B cell (primary cell): Measurements from ENCODE around the gene NSUN7. TPM values are rescaled to one million over a fixed set of nuclear protein-coding genes. Genes with fewer than 3 reads are reported as not detected.

Source experiments
- ATAC-seq: fragments of 200-7000 bp; cut with Tn5 transposase; one replicate; pipeline ENCODE4 v1.10.0; 2021; ENCODE audit warnings: low read depth, mild to moderate bottlenecking, moderate number of reproducible peaks, moderate library complexity
- CTCF ChIA-PET: fragments of 350-600 bp; sonication (Branson Sonifier 250); formaldehyde crosslinking; loops from one replicate; lab custom pipeline; 2021; ENCODE audit warnings: antibody characterized with exemption, inconsistent platforms; lab: Charles Lee
- POLR2A ChIA-PET: fragments of 350-600 bp; sonication (Branson Sonifier 250); formaldehyde crosslinking; loops from one replicate; lab custom pipeline; 2021; ENCODE audit warnings: antibody characterized with exemption; lab: Charles Lee
- DNase-seq: peaks from one replicate; pipeline ENCODE4 v3.0.0; 2013
- H2AFZ ChIP-seq: 2 replicates; pipeline ENCODE4 v1.6.1; 2012; ENCODE audit warnings: mild to moderate bottlenecking, low read depth, low read length; ENCODE audit not compliant: insufficient read depth, poor library complexity, severe bottlenecking
- H3K27ac ChIP-seq, 2 donors: 1 replicate in 1 of 2; 2 replicates in 1 of 2; pipeline ENCODE4 v1.5.1; 2012 to 2013; ENCODE audit warnings: low read length in 2 of 2, mild to moderate bottlenecking in 2 of 2, moderate library complexity in 1 of 2
- H3K27me3 ChIP-seq, 4 experiments: fragments of 200-600 bp in 1 of 4; sonication (generic) in 1 of 4; replicated peaks in 1 of 4; 1 replicate in 2 of 4; 2 replicates in 2 of 4; pipeline versions ENCODE4 v1.6.1 to v1.7.0; 2013 to 2016; ENCODE audit warnings: low read length in 3 of 4, mild to moderate bottlenecking in 2 of 4, mixed read lengths in 1 of 4, moderate library complexity in 1 of 4; ENCODE audit not compliant: insufficient read depth in 4 of 4, control insufficient read depth in 3 of 4; ENCODE audit errors: control extremely low read depth in 1 of 4
- H3K36me3 ChIP-seq, 2 experiments: replicated peaks in 1 of 2; 1 replicate in 1 of 2; 2 replicates in 1 of 2; pipeline versions ENCODE4 v1.6.1 to v1.7.1; 2013; ENCODE audit warnings: low read length in 1 of 2; ENCODE audit not compliant: insufficient read depth in 2 of 2, control insufficient read depth in 1 of 2; ENCODE audit errors: control extremely low read depth in 1 of 2, extremely low read depth in 1 of 2
- H3K4me1 ChIP-seq, 2 donors: fragments of 200-600 bp in 1 of 2; sonication (generic) in 1 of 2; 1 replicate in 1 of 2; 2 replicates in 1 of 2; pipeline versions ENCODE4 v1.5.1 to v1.6.1; 2013 to 2017; ENCODE audit warnings: low read length in 2 of 2; ENCODE audit not compliant: control insufficient read depth in 2 of 2, insufficient read depth in 2 of 2
- H3K4me2 ChIP-seq: replicated peaks from 2 replicates; pipeline ENCODE3; 2012; ENCODE audit warnings: mild to moderate bottlenecking, low read depth, low read length; ENCODE audit not compliant: poor library complexity, severe bottlenecking
- H3K4me3 ChIP-seq, 5 experiments: fragments of 200-600 bp in 1 of 5; sonication (generic) in 1 of 5; 1 replicate in 3 of 5; 2 replicates in 2 of 5; pipeline versions ENCODE4 v1.5.1 to v1.7.0; 2011 to 2016; ENCODE audit warnings: low read length in 4 of 5, mild to moderate bottlenecking in 4 of 5, low read depth in 2 of 5, control low read depth in 1 of 5, moderate library complexity in 1 of 5; ENCODE audit not compliant: insufficient read depth in 1 of 5; ENCODE audit errors: control extremely low read depth in 1 of 5, extremely low read depth in 1 of 5
- H3K79me2 ChIP-seq: fragments of 200-600 bp; sonication (generic); one replicate; pipeline ENCODE4 v1.6.0; 2016; ENCODE audit warnings: low read length; ENCODE audit not compliant: control insufficient read depth, insufficient read depth
- H3K9ac ChIP-seq: fragments of 200-600 bp; sonication (generic); 2 replicates; pipeline ENCODE4 v1.6.1; 2017; ENCODE audit warnings: mild to moderate bottlenecking, low read length, moderate library complexity
- H3K9me3 ChIP-seq, 3 donors: one replicate each; pipeline versions ENCODE4 v1.6.1 to v1.7.1; 2013; ENCODE audit warnings: low read length in 2 of 3; ENCODE audit not compliant: control insufficient read depth in 2 of 3, insufficient read depth in 1 of 3; ENCODE audit errors: control extremely low read depth in 1 of 3
- H4K20me1 ChIP-seq: 2 replicates; pipeline ENCODE4 v1.6.0; 2012; ENCODE audit warnings: mild to moderate bottlenecking, low read length; ENCODE audit not compliant: insufficient read depth, control insufficient read depth, poor library complexity, severe bottlenecking
- H3K27ac Mint-ChIP-seq: one replicate; pipeline ENCODE4 v1.8.0; 2021; ENCODE audit warnings: mixed read lengths
- H3K27me3 Mint-ChIP-seq: one replicate; pipeline ENCODE4 v1.8.0; 2021; ENCODE audit warnings: mixed read lengths
- H3K4me1 Mint-ChIP-seq: one replicate; pipeline ENCODE4 v1.8.0; 2021; ENCODE audit warnings: mixed read lengths
- H3K4me3 Mint-ChIP-seq: one replicate; pipeline ENCODE4 v1.8.0; 2021; ENCODE audit warnings: mixed read lengths
- H3K9me3 Mint-ChIP-seq: one replicate; pipeline ENCODE4 v1.8.0; 2022; ENCODE audit warnings: mixed read lengths; ENCODE audit not compliant: insufficient read depth
- EZH2 ChIP-seq: IDR thresholded peaks from 2 replicates; pipeline ENCODE4 v1.6.1; 2012; ENCODE audit warnings: borderline replicate concordance, low read depth, mild to moderate bottlenecking, moderate library complexity, low read length; ENCODE audit not compliant: insufficient read depth, poor library complexity, severe bottlenecking
- WGBS: methylation state at CpG from one replicate; pipeline ENCODE4 v1.1.5; 2013; ENCODE audit warnings: missing lambda C conversion rate; ENCODE audit not compliant: insufficient coverage; 5-methylcytosine and 5-hydroxymethylcytosine counted together
- intact Hi-C: fragments of 100-400 bp; cut with micrococcal nuclease; formaldehyde crosslinking; loops from one replicate; pipeline ENCODE4 v1.10.0; 2022
- polyA plus RNA-seq: library from polyadenylated mRNA; depleted of rRNA; stranded (reverse); fragments of >200 nt; gene quantifications from 2 replicates; pipeline ENCODE4 v1.2.3, GENCODE V29; 2012
- total RNA-seq, 2 donors: library from RNA; stranded (reverse); fragments of 120-200 nt in 1 of 2; gene quantifications; 1 replicate in 1 of 2; 2 replicates in 1 of 2; pipeline versions ENCODE4 v1.2.3 to v1.2.4, GENCODE V29; 2013 to 2022
- TF ChIP-seq, protein P1 (sequence below): fragments of 200-600 bp; IDR thresholded peaks from one replicate; pipeline ENCODE4 v1.8.0; 2022; ENCODE audit warnings: antibody characterized with exemption, mild to moderate bottlenecking

Gene NSUN7
- total and polyA plus RNA-seq, 2 donors (not counting 1 experiment from before 2014, with no cell fraction given) = 0.75 to 29.8 TPM

DNA sequence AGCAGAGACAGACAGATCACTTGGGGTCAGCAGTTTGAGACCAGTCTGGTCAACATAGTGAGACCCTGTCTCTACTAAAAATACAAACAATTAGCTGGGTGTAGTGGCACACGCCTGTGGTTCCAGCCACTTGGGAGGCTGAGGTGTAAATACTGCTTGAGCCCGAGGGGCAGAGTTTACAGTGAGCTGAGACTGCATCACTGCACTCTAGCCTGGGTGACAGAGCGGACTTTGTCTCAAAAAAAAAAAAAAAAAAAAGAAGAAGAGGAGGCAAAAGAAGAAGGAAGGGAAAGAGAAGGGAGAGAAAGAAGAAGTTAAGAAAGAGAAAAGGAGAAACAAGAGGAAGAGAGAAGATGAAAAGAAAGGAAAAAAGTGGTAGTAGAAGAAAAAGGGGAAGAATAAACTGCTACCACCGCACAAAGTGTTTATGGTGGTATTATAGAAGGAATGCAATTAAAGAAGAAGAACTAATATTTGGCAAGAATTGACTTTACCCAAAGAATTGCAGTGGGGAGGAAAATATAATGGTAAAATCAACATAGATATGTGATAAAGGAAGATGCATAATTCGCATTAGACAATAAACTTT lies 19.6 kb upstream of the NSUN7 start:
- no peaks in the 10 kb centered on the region for H3K9me3 ChIP-seq
- H3K4me2 ChIP-seq = no peak overlapping the region
- no peak overlapping the region for H3K4me3 ChIP-seq
- no peaks in the 10 kb centered on the region for H3K36me3 ChIP-seq
- intact Hi-C loops = no loop called here
- TF ChIP-seq EZH2 = no peak
- TF ChIP-seq, protein P1, sequence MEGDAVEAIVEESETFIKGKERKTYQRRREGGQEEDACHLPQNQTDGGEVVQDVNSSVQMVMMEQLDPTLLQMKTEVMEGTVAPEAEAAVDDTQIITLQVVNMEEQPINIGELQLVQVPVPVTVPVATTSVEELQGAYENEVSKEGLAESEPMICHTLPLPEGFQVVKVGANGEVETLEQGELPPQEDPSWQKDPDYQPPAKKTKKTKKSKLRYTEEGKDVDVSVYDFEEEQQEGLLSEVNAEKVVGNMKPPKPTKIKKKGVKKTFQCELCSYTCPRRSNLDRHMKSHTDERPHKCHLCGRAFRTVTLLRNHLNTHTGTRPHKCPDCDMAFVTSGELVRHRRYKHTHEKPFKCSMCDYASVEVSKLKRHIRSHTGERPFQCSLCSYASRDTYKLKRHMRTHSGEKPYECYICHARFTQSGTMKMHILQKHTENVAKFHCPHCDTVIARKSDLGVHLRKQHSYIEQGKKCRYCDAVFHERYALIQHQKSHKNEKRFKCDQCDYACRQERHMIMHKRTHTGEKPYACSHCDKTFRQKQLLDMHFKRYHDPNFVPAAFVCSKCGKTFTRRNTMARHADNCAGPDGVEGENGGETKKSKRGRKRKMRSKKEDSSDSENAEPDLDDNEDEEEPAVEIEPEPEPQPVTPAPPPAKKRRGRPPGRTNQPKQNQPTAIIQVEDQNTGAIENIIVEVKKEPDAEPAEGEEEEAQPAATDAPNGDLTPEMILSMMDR = peak; percentile 24
- H3K79me2 ChIP-seq = no peaks in the 10 kb centered on the region
- H3K27ac ChIP-seq = no peak overlapping the region
- no peaks in the 10 kb centered on the region for H3K9me3 Mint-ChIP-seq
- H3K27me3 ChIP-seq = no peaks in the 10 kb centered on the region
- WGBS = 75% methylated on average over 2 of the region's 5 CpGs
- peaks cover 3 to 7% of the 10 kb centered on the region in 2 donors for H3K4me1 ChIP-seq
- POLR2A ChIA-PET = interaction anchor here (0.7 kb wide), 2 partner anchors 19 to 64 kb away, joined by 5 read pairs; partner anchors contain the start of gene NSUN7
- H2AFZ ChIP-seq = no peak overlapping the region
- H3K4me1 Mint-ChIP-seq = peaks cover 16% of the 10 kb centered on the region
- no peak for ATAC-seq
- DNase-seq = no peak
- no peaks in the 10 kb centered on the region for H4K20me1 ChIP-seq
- H3K27me3 Mint-ChIP-seq = peaks cover 3% of the 10 kb centered on the region
- CTCF ChIA-PET = interaction anchor here (0.7 to 1.1 kb wide), 3 partner anchors 10 to 1117 kb away, joined by 3 to 4 read pairs (median 3); no protein-coding TSS in a partner anchor
- H3K27ac Mint-ChIP-seq = no peak overlapping the region
- no peak overlapping the region for H3K9ac ChIP-seq
- H3K4me3 Mint-ChIP-seq = no peak overlapping the region

DNA sequence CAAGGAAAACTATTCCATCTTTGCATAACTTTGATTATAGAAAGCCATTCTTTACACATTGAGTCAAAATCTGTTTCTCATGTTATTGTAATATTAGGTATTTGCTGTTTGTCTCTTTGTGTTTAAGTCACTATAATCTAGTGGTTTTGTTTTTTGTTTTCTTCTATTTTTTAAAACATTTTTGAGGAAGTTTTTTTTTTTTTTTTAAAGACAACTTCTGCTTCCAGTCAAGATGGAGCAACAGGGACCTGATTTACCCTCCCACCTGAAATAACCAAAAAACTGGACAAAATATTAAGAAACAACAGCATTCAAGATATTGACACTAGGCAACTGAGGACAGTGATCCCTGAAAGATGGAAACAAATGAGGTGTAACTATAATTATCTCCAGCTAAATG lies 18.4 kb upstream of the NSUN7 start:
- ChIA-PET CTCF (interaction anchor here (0.8 to 8.6 kb wide), 3 partner anchors 45 to 166 kb away, joined by 3 to 86 read pairs (median 5); no protein-coding TSS in a partner anchor), POLR2A (no interaction called here)
- H3K9me3 Mint-ChIP-seq = no peaks in the 10 kb centered on the region
- peak overlapping the region; percentile 35 for H2AFZ ChIP-seq
- H3K4me3 Mint-ChIP-seq = no peak overlapping the region
- H3K27ac ChIP-seq = no peak overlapping the region
- peaks cover 16% of the 10 kb centered on the region for H3K4me1 Mint-ChIP-seq
- no peak for DNase-seq
- H3K9me3 ChIP-seq = no peaks in the 10 kb centered on the region
- no peak for ATAC-seq
- no peaks in the 10 kb centered on the region for H4K20me1 ChIP-seq
- intact Hi-C loops = no loop called here
- H3K27me3 Mint-ChIP-seq = peaks cover 3% of the 10 kb centered on the region
- TF ChIP-seq EZH2 = no peak
- TF ChIP-seq, protein P1 = no peak
- peaks cover 3 to 7% of the 10 kb centered on the region in 2 donors for H3K4me1 ChIP-seq
- H3K9ac ChIP-seq = no peak overlapping the region
- no peaks in the 10 kb centered on the region for H3K36me3 ChIP-seq
- no peak overlapping the region for H3K27ac Mint-ChIP-seq
- H3K4me2 ChIP-seq = no peak overlapping the region
- H3K79me2 ChIP-seq = no peaks in the 10 kb centered on the region
- H3K27me3 ChIP-seq = no peaks in the 10 kb centered on the region
- H3K4me3 ChIP-seq = no peak overlapping the region
